Measurements from ENCODE around the gene TBC1D9B.
"Not testable (repeated sequence)": the region's sequence is repeated elsewhere in the genome, so short reads cannot be mapped to it uniquely, and the experiment has no call there.

TBC1D9B gene

GRCh38 chr5:179836225-179837019 lies 71.3 kb downstream of the TBC1D9B start:
- no peaks in the 10 kb centered on the region for H3K4me1 Mint-ChIP-seq
- TF ChIP-seq CTCF (IDR thresholded peaks at IDR 0.05; ENCODE audit: unreplicated experiment in 3 of 3), result no peak
- H3K36me3 Mint-ChIP-seq (ENCODE audit: low read depth), result peaks cover 84% of the 10 kb centered on the region
- peaks cover 6% of the 10 kb centered on the region for H3K9me3 Mint-ChIP-seq
- H3K27ac Mint-ChIP-seq, result peak overlapping the region in 1 of 3 experiments; percentile 7
- no peak overlapping the region for H3K4me3 Mint-ChIP-seq
- H3K27me3 Mint-ChIP-seq (ENCODE audit: low read depth), result no peaks in the 10 kb centered on the region

DNA sequence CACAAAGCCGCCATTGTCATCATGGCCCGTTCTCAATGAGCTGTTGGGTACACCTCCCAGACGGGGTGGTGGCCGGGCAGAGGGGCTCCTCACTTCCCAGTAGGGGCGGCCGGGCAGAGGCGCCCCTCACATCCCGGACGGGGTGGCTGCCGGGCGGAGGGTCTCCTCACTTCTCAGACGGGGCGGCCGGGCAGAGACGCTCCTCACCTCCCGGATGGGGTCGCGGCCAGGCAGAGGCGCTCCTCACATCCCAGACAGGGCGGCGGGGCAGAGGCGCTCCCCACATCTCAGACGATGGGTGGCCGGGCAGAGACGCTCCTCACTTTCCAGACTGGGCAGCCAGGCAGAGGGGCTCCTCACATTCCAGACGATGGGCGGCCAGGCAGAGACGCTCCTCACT lies 72.8 kb downstream of the TBC1D9B start:
- H3K4me3 Mint-ChIP-seq; H3K4me1 Mint-ChIP-seq; H3K27ac Mint-ChIP-seq; H3K9me3 Mint-ChIP-seq; H3K27me3 Mint-ChIP-seq (ENCODE audit: low read depth): not testable (repeated sequence)
- H3K36me3 Mint-ChIP-seq (ENCODE audit: low read depth), result peaks cover 85% of the 10 kb centered on the region

DNA sequence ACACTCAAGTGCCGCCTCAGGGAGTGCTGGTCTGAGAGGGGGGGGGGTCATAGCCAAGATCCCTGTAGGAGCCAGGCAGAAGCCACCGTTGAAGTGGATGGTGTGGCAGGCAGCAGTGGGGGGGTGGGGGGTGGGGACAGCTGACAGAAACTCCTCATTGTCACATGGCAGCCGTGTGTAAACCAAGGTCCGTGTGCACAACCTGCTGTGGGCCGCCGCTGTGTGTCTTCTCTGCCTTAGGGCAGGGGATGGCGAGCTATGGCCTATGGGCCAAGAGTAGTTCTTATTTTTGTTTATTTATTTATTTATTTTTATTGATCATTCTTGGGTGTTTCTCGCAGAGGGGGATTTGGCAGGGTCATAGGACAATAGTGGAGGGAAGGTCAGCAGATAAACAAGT lies 73.6 kb downstream of the TBC1D9B start:
- no peak for TF ChIP-seq CTCF (IDR thresholded peaks at IDR 0.05; ENCODE audit: unreplicated experiment in 3 of 3)
- Mint-ChIP-seq H3K36me3 (ENCODE audit: low read depth) (peaks cover 87% of the 10 kb centered on the region), H3K9me3 (peaks cover 13% of the 10 kb centered on the region), H3K4me3 (no peak overlapping the region), H3K4me1 (no peaks in the 10 kb centered on the region), H3K27ac (no peak overlapping the region), H3K27me3 (ENCODE audit: low read depth) (peaks cover 3% of the 10 kb centered on the region)

DNA sequence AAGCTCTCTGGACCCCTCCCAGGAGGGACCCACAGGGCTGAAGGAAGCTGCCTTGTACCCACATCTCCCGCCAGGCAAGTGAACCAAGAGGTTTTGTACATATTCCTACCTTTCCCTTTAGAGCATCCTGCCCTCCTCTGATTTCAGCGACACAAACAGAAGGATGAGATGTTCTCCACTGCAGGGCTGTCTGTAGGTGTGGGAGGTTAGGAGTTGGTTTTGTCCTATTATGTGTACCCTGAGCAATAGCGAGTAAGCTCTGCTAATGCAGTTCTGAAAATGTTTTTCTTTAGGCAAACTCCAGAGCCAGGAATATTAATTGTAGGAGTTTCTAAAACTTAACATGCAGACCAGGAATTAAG lies 74.0 kb downstream of the TBC1D9B start:
- Mint-ChIP-seq H3K36me3 (ENCODE audit: low read depth) (peaks cover 90% of the 10 kb centered on the region), H3K4me1 (no peaks in the 10 kb centered on the region), H3K27me3 (ENCODE audit: low read depth) (peaks cover 3% of the 10 kb centered on the region), H3K4me3 (no peak overlapping the region), H3K27ac (no peak overlapping the region), H3K9me3 (peaks cover 13% of the 10 kb centered on the region)
- TF ChIP-seq CTCF (IDR thresholded peaks at IDR 0.05; ENCODE audit: unreplicated experiment in 3 of 3), result no peak

- Mint-ChIP-seq H3K36me3 (ENCODE audit: low read depth) (peaks cover 90% of the 10 kb centered on the region), H3K27ac (no peak overlapping the region), H3K27me3 (ENCODE audit: low read depth) (peaks cover 3% of the 10 kb centered on the region), H3K4me3 (no peak overlapping the region), H3K9me3 (peaks cover 13% of the 10 kb centered on the region), H3K4me1 (no peaks in the 10 kb centered on the region)
- TF ChIP-seq CTCF (IDR thresholded peaks at IDR 0.05; ENCODE audit: unreplicated experiment in 3 of 3), result no peak
Observed at GRCh38 chr5:179833056-179833708, 74.5 kb downstream of the TBC1D9B start.

GRCh38 chr5:179832039-179832745 lies 75.5 kb downstream of the TBC1D9B start:
- Mint-ChIP-seq H3K36me3 (ENCODE audit: low read depth) (peaks cover 92% of the 10 kb centered on the region), H3K4me1 (no peaks in the 10 kb centered on the region), H3K4me3 (no peak overlapping the region), H3K27me3 (ENCODE audit: low read depth) (peaks cover 3% of the 10 kb centered on the region), H3K27ac (no peak overlapping the region), H3K9me3 (peaks cover 13% of the 10 kb centered on the region)
- peak in 1 of 3 experiments; percentile 16 for TF ChIP-seq CTCF (IDR thresholded peaks at IDR 0.05; ENCODE audit: unreplicated experiment in 3 of 3)
